Thyroid gland (tissue), 4 donors: ENCODE measurements around the gene MAP4K5. TPM values are rescaled to one million over a fixed set of nuclear protein-coding genes. Genes with fewer than 3 reads are reported as not detected.
A peak's percentile ranks its signal among the peaks of the same experiment; 100 is the strongest.

Experiments used
- DNase-seq, 2 donors: peaks; one replicate each; pipeline ENCODE4 v3.0.0-alpha.2; 2019
- H3K27ac ChIP-seq, 3 donors: fragments of 200-600 bp; sonication (generic); 1 replicate in 2 of 3; 2 replicates in 1 of 3; pipeline ENCODE4 v1.5.1; 2016 to 2019; ENCODE audit warnings: mild to moderate bottlenecking in 1 of 3, moderate library complexity in 1 of 3
- H3K27me3 ChIP-seq: fragments of 200-600 bp; sonication (generic); one replicate; pipeline ENCODE4 v1.5.1; 2019
- H3K36me3 ChIP-seq, 2 donors: fragments of 200-600 bp; sonication (generic); one replicate each; pipeline ENCODE4 v1.5.1; 2016 to 2019
- H3K4me1 ChIP-seq, 2 donors: fragments of 200-600 bp; sonication (generic); one replicate each; pipeline ENCODE4 v1.5.1; 2017 to 2019
- H3K4me3 ChIP-seq, 3 donors: fragments of 200-600 bp; sonication (generic); replicated peaks in 1 of 3; 1 replicate in 2 of 3; 2 replicates in 1 of 3; pipeline ENCODE4 v1.5.1; 2016; ENCODE audit warnings: mild to moderate bottlenecking in 1 of 3
- H3K9me3 ChIP-seq: fragments of 200-600 bp; sonication (generic); one replicate; pipeline ENCODE4 v1.5.1; 2017
- POLR2A ChIP-seq, 2 donors: fragments of 450-650 bp; IDR thresholded peaks; one replicate each; pipeline ENCODE4 v1.6.1; 2017; ENCODE audit warnings: antibody characterized with exemption in 2 of 2, mild to moderate bottlenecking in 2 of 2, moderate library complexity in 1 of 2
- WGBS, 2 donors: methylation state at CpG; one replicate each; pipeline ENCODE4 v1.1.5; 2017; 5-methylcytosine and 5-hydroxymethylcytosine counted together
- intact Hi-C: fragments of 100-400 bp; cut with DNase I; formaldehyde crosslinking; loops from one replicate; pipeline ENCODE4 v1.15.1; 2023
- total RNA-seq, 4 donors: library from RNA; depleted of rRNA; stranded (reverse); fragments of >200 nt; gene quantifications; one replicate each; pipeline ENCODE4 v1.2.3, GENCODE V29; 2016
- TF ChIP-seq, protein P1 (sequence below), 6 experiments: fragments of 200-600 bp in 3 of 6; fragments of 450-650 bp in 3 of 6; sonication (generic) in 3 of 6; IDR thresholded peaks; one replicate each; pipeline ENCODE4 v1.5.1; 2016 to 2019; ENCODE audit warnings: antibody characterized with exemption in 6 of 6, mild to moderate bottlenecking in 2 of 6, inconsistent platforms in 1 of 6, moderate library complexity in 1 of 6

The MAP4K5 gene
- total RNA-seq, 4 donors from 2014 or later: 139 to 259 (median 153) TPM

DNA sequence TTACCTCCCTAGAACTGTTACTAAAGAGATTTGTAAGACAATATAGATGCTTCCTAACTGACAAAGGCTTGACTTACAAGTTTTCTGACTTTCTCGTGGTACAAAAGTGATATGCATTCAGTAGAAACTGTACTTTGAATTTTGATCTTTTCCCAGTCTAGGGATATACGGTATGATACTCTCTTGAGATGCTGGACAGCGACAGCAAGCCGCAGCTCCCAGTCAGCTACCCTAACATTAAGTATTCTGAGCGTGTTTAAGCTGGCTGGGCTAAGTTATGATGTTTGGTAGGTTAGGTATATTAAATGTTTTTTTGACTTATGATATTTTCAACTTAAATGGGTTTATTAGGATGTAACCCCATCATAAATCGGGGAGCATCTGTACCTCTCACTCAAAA, 80.5 kb downstream of the MAP4K5 start:
- no peak for DNase-seq
- Histone ChIP-seq H3K4me3 (no peak overlapping the region), H3K9me3 (no peaks in the 10 kb centered on the region), H3K4me1 (no peaks in the 10 kb centered on the region), H3K27me3 (no peaks in the 10 kb centered on the region), H3K27ac (no peak overlapping the region), H3K36me3 (peaks cover 0 to 7% of the 10 kb centered on the region in 2 donors)
- TF ChIP-seq, protein P1, sequence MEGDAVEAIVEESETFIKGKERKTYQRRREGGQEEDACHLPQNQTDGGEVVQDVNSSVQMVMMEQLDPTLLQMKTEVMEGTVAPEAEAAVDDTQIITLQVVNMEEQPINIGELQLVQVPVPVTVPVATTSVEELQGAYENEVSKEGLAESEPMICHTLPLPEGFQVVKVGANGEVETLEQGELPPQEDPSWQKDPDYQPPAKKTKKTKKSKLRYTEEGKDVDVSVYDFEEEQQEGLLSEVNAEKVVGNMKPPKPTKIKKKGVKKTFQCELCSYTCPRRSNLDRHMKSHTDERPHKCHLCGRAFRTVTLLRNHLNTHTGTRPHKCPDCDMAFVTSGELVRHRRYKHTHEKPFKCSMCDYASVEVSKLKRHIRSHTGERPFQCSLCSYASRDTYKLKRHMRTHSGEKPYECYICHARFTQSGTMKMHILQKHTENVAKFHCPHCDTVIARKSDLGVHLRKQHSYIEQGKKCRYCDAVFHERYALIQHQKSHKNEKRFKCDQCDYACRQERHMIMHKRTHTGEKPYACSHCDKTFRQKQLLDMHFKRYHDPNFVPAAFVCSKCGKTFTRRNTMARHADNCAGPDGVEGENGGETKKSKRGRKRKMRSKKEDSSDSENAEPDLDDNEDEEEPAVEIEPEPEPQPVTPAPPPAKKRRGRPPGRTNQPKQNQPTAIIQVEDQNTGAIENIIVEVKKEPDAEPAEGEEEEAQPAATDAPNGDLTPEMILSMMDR (IDR thresholded peaks at IDR 0.05): no peak
- TF ChIP-seq POLR2A (IDR thresholded peaks at IDR 0.05): no peak
- intact Hi-C loops: no loop called here
- 93 to 96% methylated on average over 6 of the region's 6 CpGs for WGBS, 2 donors

DNA sequence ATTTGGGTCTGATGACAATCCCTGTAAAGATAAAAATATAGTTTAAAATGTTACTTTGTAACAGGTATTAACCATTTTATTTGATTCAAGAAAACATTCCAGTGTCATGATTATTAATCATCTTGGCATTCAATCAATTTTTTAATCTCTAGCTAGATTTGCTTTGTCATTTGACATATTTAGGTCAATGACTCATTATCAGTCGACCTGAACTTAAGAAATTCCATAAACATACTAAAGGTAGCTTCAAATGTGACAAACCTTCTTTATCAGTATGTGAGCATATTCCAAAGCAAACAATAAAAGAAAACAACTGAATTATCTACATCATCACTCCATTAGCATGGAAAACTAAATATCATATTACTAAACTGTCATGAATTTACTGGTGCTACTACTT, 84.9 kb downstream of the MAP4K5 start:
- Histone ChIP-seq H3K36me3 (peaks cover 4 to 9% of the 10 kb centered on the region in 2 donors), H3K4me3 (no peak overlapping the region), H3K27ac (peak overlapping the region in 1 of 3 donors; percentile 13), H3K4me1 (no peaks in the 10 kb centered on the region), H3K9me3 (no peaks in the 10 kb centered on the region), H3K27me3 (no peaks in the 10 kb centered on the region)
- 75 to 79% methylated on average over 1 of the region's 1 CpG for WGBS, 2 donors
- intact Hi-C loops: no loop called here
- no peak for DNase-seq
- TF ChIP-seq POLR2A (IDR thresholded peaks at IDR 0.05): no peak
- TF ChIP-seq, protein P1 (IDR thresholded peaks at IDR 0.05): no peak

DNA sequence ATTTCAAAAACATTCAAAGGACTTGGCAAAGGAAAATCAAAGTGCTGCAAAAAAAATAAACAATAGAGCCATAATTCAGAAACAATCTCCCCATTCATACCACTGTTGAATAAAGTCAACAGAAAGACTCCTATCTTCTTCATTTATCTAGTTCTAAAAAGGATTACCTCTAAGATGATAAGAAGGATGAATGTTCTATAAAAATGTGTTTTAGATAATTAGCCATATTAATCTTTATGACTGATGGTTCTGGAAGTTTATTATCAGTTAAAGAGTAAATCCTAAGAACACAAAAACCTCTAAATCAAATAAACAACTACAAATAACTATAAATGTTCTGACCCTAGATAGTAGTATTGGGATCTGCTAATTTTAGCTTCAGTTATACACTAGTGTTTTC, 97.8 kb downstream of the MAP4K5 start:
- Histone ChIP-seq H3K27me3 (no peaks in the 10 kb centered on the region), H3K4me3 (no peak overlapping the region), H3K36me3 (peaks cover 11 to 14% of the 10 kb centered on the region in 2 donors), H3K4me1 (no peaks in the 10 kb centered on the region), H3K27ac (no peak overlapping the region), H3K9me3 (no peaks in the 10 kb centered on the region)
- intact Hi-C loops: no loop called here
- no peak for DNase-seq
- TF ChIP-seq, protein P1 (IDR thresholded peaks at IDR 0.05): no peak
- TF ChIP-seq POLR2A (IDR thresholded peaks at IDR 0.05): no peak

DNA sequence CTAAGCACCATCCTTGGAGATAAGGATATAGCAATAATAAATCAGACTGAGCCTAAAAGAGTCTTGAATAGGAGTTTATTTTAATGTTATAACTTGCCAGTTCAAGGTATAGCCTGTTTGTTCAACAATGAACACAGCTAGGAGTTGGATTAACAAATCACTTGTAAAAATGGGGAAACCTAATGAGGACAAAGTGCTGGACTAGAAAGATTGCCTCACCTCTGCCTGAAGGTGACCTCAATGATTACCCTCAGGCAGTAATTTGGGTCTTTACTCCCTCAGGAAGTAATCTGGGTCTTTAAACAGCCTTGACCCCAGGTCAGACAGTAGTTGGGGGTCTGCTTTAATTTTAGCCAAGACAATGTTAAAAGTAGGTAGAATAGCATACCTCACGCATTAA, 100.2 kb downstream of the MAP4K5 start:
- Histone ChIP-seq H3K27me3 (no peaks in the 10 kb centered on the region), H3K4me3 (no peak overlapping the region), H3K4me1 (no peaks in the 10 kb centered on the region), H3K27ac (no peak overlapping the region), H3K9me3 (no peaks in the 10 kb centered on the region), H3K36me3 (peaks cover 10% of the 10 kb centered on the region in 2 donors)
- intact Hi-C loops: no loop called here
- TF ChIP-seq, protein P1 (IDR thresholded peaks at IDR 0.05): no peak
- TF ChIP-seq POLR2A (IDR thresholded peaks at IDR 0.05): no peak
- no peak for DNase-seq
- WGBS, 2 donors: 94 to 95% methylated on average over 1 of the region's 1 CpG

DNA sequence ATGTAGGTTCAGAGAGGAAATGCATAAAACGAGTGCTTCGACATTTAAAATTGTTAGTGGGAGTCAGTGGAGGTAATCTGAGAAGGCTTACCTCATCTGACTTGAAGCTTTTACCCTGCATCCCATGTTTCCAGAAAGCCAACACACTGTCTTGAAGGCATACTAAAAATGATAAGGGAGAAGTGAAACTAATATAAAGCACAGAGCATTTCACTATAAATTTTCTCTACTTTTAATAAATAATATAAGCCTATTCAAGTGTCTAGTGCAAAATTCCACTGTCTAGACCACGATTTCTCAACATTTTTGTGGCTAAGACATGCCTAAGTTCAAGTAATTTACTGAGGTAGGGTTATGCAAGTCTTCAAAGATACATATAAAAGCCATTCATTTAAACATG, 106.6 kb downstream of the MAP4K5 start:
- H3K4me1 ChIP-seq: no peaks in the 10 kb centered on the region
- peaks cover 0 to 9% of the 10 kb centered on the region in 2 donors for H3K36me3 ChIP-seq
- H3K9me3 ChIP-seq: no peaks in the 10 kb centered on the region
- no peak overlapping the region for H3K4me3 ChIP-seq
- intact Hi-C loops: no loop called here
- TF ChIP-seq, protein P1 (IDR thresholded peaks at IDR 0.05): no peak
- TF ChIP-seq POLR2A (IDR thresholded peaks at IDR 0.05): no peak
- no peak overlapping the region for H3K27ac ChIP-seq
- DNase-seq: no peak
- WGBS, 2 donors: 83 to 86% methylated on average over 3 of the region's 3 CpGs
- no peaks in the 10 kb centered on the region for H3K27me3 ChIP-seq
